HL-60 (cell line): ENCODE data around the gene ZNRF2.

Source experiments
- CTCF ChIP-seq: IDR thresholded peaks from one replicate; pipeline ENCODE4 v1.5.1; 2011; ENCODE audit warnings: low read length, control low read depth, inconsistent platforms; ENCODE audit not compliant: insufficient read depth
- GABPA ChIP-seq: IDR thresholded peaks from 2 replicates; pipeline ENCODE4 v1.6.1; 2012; ENCODE audit warnings: low read depth
- POLR2AphosphoS5 ChIP-seq: IDR thresholded peaks from 2 replicates; pipeline ENCODE4 v1.6.1; 2012; ENCODE audit warnings: low read depth
- SPI1 ChIP-seq: IDR thresholded peaks from 2 replicates; pipeline ENCODE4 v1.6.1; 2012; ENCODE audit warnings: low read depth, mild to moderate bottlenecking, borderline replicate concordance

- TF ChIP-seq GABPA (no peak), CTCF (no peak), POLR2AphosphoS5 (no peak), SPI1 (no peak)
Observed at GRCh38 chr7:30330134-30331111, 46.0 kb downstream of the ZNRF2 start.
